ENCODE data around the gene DLG4.

DLG4 gene

DNA sequence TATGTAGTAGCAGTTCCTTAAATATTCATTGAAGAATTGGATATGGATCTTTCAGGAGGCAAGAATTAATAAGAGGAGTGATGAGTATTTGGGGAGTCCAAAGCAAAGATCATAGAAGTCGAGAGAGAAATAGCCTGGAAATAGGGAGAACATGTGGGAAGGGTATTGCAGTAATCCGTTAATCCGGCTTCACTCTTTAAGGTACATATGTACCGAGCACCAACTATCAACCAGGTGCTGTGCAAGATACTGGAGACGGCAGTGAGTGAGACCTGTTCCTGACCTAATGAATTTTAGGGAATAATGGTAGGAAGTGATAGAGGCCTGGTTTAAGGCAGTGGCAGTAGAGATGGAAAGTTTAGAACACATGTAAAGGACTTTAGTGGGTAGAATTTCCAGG is 33.4 kb upstream of the DLG4 start:
- TF ChIP-seq, protein P1, sequence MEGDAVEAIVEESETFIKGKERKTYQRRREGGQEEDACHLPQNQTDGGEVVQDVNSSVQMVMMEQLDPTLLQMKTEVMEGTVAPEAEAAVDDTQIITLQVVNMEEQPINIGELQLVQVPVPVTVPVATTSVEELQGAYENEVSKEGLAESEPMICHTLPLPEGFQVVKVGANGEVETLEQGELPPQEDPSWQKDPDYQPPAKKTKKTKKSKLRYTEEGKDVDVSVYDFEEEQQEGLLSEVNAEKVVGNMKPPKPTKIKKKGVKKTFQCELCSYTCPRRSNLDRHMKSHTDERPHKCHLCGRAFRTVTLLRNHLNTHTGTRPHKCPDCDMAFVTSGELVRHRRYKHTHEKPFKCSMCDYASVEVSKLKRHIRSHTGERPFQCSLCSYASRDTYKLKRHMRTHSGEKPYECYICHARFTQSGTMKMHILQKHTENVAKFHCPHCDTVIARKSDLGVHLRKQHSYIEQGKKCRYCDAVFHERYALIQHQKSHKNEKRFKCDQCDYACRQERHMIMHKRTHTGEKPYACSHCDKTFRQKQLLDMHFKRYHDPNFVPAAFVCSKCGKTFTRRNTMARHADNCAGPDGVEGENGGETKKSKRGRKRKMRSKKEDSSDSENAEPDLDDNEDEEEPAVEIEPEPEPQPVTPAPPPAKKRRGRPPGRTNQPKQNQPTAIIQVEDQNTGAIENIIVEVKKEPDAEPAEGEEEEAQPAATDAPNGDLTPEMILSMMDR (conservative IDR thresholded peaks at IDR 0.05; ENCODE audit: low read depth, low read length), result no peak
- DNase-seq (ENCODE audit: low read depth), result no peak
- peak overlapping the region; percentile 91 for H3K4me3 ChIP-seq (ENCODE audit: low read depth, low read length)

DNA sequence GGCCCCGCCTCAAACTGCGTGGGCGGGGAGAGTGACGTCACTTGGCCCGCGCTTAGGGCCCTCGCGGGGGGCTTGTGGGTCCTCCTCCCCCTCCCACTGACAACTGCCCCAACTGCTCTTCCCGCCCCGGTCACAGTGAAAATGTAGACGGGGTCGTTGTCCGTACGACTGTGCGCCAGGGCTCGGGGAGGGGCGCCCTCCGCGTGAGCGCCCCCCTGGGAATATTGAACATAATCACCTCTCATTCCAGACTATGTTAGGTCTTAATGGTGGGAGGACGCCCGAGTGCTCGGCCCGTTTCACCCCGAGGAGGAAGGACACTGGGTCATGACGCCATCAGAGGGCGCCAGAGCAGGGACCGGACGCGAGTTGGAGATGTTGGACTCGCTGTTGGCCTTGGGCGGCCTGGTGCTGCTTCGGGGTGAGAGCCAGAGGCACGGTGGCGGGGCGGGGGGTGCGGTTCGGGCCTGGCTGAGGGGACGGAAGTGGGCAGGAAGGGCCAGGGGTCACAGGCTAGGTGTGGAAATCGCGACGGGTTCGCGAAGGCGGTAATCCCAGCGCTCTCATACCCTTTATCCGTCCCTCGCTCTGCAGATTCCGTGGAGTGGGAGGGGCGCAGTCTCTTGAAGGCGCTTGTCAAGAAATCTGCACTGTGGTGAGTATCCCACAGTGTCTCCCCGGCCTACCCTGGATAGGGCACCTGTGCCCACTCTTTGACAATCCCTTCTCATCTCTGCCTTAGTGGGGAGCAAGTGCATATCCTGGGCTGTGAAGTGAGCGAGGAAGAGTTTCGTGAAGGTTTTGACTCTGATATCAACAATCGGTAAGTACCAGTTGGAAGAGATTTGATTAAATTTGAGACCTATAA is 32.8 kb upstream of the DLG4 start, which contains the start of gene ELP5:
TSS of gene ELP5 (plus strand) at position 40 of the 868 bp plus-strand sequence. CDS start at position 376, 336 bp downstream.
- peak within 1 kb of the TSS; percentile 96 for H3K4me3 ChIP-seq (ENCODE audit: low read depth, low read length)
- DNase-seq (ENCODE audit: low read depth), result peak; percentile 95
- TF ChIP-seq, protein P1 (conservative IDR thresholded peaks at IDR 0.05; ENCODE audit: low read depth, low read length), result no peak

DNA sequence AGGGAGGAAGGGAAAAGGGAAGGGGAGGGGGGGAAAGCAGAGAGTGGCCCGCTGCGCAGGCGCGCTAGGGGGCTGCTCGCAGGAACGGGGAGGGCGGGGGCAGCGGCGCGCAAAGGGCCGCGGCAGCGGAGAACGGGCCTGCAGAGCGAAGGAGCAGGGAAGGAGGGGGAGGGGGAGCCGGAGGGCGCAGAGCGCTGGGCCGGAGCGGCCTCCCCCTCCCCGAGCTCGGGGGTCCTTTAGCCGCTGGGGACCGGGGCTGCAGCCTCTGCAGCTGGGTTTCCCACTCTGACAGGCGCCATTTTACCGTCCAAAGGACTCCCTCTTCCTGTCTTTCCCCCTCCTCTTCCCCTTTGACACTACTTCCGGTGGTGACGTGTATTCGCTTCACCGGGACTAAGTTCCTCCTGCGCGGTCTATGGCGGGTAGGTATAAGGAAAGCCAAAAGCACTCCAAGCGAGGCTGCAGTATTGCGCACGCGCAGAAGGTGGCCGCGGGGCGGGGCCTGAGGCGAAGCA is 32.1 kb upstream of the DLG4 start, which contains the start of gene CTDNEP1:
TSS of gene CTDNEP1 (minus strand) at position 74 of the 515 bp plus-strand sequence. CDS start 438 bp downstream, outside the sequence.
- peak within 1 kb of the TSS; percentile 96 for H3K4me3 ChIP-seq (ENCODE audit: low read depth, low read length)
- DNase-seq (ENCODE audit: low read depth), result peak; percentile 100
- TF ChIP-seq, protein P1 (conservative IDR thresholded peaks at IDR 0.05; ENCODE audit: low read depth, low read length), result no peak

DNA sequence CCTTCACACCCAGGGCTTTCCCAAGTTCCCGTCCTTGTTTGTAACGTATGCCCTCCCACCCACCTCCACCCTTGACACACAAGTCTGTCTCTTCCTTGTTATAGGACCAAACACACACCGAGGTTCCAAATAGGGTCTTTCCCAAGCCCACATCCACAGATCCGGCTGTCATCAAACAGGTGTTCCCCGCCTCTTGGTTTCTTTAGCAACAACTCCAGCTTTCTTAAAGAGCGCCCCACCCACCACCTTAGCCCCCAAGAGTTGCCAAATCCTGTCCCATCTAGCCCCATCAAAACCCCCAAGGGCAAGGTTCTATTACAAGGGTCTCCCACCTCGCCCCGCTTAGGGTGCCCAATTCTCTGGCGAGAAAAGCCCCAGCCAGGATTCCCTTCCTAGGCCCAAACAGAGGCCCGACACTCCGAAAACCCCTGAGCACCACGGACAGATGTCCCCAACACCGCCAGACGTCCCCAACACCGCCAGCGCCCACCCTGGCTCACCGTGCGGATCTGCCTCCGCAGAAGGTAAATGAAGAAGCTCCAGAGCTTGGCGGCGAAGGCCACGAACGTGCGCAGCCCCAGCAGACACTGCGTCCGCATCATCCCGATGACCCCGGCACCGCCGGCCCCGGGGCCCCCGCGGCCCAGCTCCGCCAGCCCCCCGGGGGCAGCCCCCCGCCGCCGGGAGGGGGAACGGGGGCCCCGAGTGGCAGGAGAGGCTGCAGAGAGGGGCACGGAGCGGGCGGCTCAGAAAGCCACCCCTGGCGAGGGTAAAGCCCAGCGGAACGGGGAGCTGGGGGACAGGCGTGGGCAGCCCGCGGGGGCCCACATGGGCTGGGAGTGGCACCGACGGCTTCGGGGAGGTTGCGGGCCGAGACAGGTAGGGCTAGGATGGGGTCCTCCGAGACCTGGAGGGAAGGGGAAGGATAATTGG is 31.3 kb upstream of the DLG4 start:
- peak overlapping the region; percentile 96 for H3K4me3 ChIP-seq (ENCODE audit: low read depth, low read length)
- TF ChIP-seq, protein P1 (conservative IDR thresholded peaks at IDR 0.05; ENCODE audit: low read depth, low read length), result no peak
- DNase-seq (ENCODE audit: low read depth), result peak; percentile 28

DNA sequence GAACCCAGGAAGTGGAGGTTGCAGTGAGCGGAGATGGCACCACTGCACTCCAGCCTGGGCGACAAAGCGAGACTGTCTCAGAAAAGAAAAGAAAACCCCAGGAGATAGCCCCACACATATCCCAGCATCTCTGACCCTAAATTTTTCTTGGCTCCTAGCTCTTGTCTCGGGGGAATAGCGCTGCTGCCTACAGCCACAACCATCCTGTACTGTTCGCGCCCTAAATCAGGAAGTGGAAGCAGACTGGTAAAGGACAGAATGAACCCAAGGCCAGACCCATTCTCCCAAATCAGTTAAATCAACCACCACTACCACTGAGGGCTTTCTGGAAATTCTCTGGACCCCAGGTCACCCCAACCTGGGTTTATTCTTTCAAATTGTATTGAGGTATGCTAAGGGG is 30.2 kb upstream of the DLG4 start:
- TF ChIP-seq, protein P1 (conservative IDR thresholded peaks at IDR 0.05; ENCODE audit: low read depth, low read length), result no peak
- peak overlapping the region; percentile 96 for H3K4me3 ChIP-seq (ENCODE audit: low read depth, low read length)
- DNase-seq (ENCODE audit: low read depth), result no peak

DNA sequence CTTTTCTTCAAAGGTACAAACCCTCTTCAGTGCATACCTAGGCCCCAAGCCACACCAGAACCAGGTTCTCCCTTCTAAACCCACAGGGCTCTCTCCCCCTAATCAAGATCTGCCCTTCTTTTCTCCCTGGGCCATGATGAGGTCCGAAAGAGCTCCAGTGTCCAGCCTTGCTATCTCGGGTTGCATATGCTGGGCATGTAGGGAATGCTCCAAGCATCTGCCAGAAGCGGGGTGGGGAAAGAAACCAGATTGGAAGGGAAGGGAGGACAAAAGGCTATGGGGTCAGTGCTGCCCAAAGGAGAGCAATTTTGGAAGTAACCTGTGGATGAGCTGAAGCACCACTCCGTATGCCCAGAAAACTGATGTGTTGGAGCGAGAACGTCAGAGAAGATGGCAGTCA is 29.6 kb upstream of the DLG4 start:
- TF ChIP-seq, protein P1 (conservative IDR thresholded peaks at IDR 0.05; ENCODE audit: low read depth, low read length), result no peak
- H3K4me3 ChIP-seq (ENCODE audit: low read depth, low read length), result no peak overlapping the region
- no peak for DNase-seq (ENCODE audit: low read depth)

Measured in choroid plexus epithelial cell (primary cell).